Endometrium (tissue), 2 donors: ENCODE measurements around the gene FLG.
"Not testable (repeated sequence)": the region's sequence is repeated elsewhere in the genome, so short reads cannot be mapped to it uniquely, and the experiment has no call there.

Experiments used
- FAIRE-seq: peaks from 2 replicates; lab custom pipeline; 2012; peaks lifted over from hg19 to GRCh38; lab: Jason Lieb, UNC
- donor health status: control.
- donor health status: control.

The FLG gene

GRCh38 chr1:152325111-152325510, at the start of gene FLG:
FLG (minus strand) TSS chr1:152325239; CDS start chr1:152315456, 9,783 bp downstream.
- no peak for FAIRE-seq

DNA sequence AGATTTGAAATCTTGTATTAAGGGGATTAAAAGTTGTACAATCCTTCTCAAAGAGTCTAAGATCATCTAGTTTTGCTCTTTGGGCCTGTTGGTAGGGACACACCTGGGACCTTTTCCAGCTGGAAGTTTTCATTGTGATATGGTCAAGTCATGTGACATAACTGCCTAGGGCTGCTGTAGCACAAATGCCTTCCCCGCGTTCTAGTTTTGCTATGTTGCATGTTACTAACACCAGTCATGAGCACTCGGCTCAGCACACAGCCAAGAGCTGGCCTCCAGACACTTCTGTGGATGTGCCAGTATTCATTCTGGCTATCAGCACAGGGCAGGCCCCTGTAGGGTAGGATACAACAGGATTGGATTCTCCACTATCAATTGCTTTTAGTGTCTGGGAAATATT, 49.4 kb upstream of the FLG start:
- no peak for FAIRE-seq

DNA sequence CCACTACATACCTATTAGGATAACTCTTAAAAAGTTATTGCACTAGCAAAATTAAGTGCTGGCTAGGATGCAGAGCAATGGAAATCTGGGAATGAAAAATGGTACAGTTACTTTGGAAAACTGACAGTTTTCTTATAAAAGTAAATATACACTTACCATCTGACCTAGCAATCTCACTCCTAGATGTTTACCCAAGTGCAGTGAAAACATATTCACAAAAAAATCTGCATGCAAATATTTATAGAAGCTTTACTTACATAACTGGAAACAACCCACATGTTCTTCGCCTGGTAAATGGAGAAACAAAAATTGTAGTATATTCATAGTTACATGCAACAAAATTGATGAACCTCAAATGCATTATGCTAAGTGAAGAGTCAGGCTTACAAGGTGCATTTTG, 47.6 kb upstream of the FLG start:
- FAIRE-seq = no peak

GRCh38 chr1:152367436-152367835, 42.4 kb upstream of the FLG start:
- no peak for FAIRE-seq

DNA sequence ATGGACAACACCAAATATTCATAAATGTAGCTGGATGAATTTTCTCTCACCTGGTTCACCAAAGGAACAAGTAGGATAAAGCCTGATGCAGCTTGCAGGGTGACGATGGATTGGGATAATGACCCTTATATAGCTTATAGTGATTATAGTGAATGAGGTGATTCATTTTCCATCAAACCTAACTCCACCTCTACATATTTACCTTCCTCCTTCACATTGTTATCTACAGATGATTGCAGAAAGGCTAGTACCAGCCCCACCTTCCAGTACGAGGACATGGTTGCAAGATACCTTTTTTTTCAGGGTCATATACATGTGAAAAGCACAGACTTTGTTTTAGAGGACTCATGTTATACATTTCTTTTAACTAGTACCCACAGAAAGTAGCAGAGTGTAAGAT, 34.9 kb upstream of the FLG start, which contains the start of gene FLG2:
TSS of gene FLG2 (minus strand) at position 101 of the 400 bp plus-strand sequence. CDS start 1,122 bp downstream, outside the sequence.
- FAIRE-seq = no peak

DNA sequence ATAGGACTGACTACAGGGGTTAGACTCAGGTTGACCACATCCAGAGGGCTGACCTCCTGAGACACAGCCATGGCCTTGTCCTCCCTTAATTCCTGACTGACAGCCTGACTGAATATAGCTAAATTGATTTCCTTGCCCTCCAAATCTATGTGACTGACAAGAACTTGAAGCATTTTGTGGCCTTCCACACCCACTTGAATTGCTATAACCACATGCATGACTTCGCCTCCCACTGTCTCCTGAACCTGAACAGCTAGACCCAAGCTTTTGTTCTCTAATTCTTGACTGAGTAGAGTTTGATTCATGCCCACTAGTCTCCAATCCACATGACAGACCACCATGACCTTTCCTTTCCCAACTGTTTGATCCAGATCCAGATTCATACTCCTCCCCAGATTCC, 31.7 kb upstream of the FLG start:
- FAIRE-seq = no peak

DNA sequence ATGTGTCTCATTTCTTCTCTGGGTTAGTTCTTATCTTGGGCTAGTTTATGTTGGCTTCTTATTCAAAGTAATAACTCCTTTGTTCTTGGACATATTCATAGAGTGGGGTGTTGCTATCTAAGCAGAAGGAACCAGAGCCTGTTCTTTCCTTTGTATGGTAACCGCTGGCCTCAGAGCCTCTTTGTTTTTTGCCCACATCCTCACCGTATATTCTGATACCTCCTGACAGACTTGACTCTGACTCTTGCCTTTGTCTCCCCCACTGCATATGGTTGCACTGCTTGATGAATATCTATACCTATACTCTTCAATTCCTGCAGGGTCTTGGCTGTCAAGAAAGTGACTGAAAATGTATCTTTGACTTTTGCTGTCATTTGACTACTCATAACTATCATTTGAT, 24.6 kb upstream of the FLG start:
- no peak for FAIRE-seq

DNA sequence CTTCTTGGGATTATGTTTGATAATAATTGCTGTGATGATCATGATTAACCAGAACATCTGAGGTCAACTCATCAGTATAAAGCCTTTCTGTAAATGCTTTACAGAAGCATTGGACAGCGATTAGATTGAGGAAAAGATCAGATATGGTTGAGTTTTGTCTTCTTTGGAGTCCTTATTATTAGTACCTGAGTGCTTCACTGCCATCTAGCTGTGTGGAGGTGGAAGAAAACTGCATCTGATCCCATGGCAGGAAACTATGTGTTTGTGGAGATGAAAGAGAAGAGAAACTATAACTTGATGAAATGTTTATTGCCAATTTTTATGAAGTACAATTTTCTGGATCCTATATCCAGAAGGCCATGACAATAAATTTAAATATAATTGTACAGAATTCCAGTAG, 23.4 kb upstream of the FLG start:
- FAIRE-seq = no peak

DNA sequence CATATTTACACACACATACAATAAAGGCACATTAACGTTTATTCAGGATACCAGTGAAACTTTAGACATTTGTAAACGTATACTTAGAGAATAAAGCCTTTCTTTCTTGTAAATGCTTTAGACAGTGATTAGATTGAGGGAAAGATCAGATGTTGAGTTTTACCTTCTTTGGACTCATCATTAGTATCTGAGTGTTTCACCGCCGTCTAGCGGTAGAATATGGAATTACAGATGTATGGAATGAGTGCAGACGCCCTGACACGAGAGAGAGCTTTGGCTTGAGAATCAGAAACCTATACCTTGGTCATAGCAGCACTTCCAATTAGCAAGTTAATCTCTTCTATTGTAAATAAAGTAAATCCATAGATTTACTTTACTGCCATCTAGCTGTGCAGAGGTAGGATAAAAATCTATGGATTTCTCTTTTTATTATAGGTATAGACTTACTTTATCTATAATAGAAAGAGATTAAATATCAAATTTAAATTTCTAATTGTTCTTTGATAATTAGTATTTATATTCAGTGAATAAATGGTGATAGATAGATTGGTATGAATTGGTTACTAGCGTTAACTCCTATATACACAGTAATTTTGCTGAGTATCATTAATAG, 22.2 kb upstream of the FLG start:
- no peak for FAIRE-seq

DNA sequence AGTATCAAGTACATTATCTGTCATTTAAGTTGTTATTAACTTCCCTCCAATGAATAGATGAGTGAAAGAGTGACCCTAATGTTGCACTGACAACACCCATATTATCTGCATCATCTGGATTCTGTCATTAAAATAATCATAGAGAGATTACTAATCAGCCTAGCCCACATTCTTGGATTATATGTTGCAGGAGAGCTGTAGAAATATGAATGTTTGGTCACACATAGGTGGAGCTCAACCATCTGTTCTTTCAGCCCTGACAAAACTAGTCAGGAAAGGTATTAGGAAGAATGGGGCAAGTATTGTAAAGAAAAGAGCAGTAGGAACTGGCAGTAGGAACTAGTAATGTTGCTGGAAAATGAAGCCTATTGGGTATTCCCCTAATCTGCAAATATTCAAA, 19.4 kb upstream of the FLG start:
- FAIRE-seq = no peak

DNA sequence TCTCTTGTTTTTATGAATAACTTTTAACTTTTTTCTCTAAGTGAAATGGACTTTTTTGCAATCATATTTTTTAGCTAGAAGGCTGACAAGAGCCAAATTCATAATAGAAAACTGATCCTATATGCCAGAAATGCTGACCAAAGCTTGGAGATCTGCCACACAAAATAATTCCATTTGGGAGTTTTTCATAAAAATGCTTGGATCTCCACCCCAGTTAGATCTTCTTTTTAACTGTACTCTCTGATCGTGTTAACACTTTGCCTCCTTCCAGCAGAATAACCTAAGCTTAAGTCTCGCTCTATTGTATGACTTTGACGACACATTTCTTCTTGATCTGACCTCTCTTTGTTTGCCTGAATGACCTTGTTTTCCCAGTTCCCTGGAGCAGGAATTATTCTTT, 18.0 kb upstream of the FLG start:
- FAIRE-seq = no peak

GRCh38 chr1:152335399-152335798, 10.4 kb upstream of the FLG start:
- FAIRE-seq = no peak

- no peak for FAIRE-seq
Measured at GRCh38 chr1:152328801-152329391, 3.9 kb upstream of the FLG start.

DNA sequence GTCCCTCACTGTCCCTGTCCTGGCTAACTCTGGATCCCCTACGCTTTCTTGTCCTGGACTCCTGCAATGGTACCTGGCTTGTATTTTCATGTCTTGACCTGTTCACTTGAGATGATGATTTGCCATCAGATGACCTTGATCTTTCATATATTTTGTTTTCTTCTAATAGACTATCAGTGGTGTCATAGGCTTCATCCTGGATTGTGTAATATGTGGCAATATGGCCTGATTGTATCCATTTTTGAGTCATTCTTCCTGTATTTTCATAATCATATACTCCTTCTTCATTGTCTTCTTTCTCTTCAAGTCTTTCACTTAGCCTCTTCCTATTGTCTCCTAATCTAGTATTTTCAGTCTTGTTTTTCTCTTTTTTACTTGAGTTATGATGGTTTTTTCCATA, 11.1 kb downstream of the FLG start:
- FAIRE-seq = no peak

GRCh38 chr1:152313319-152313801, 11.7 kb downstream of the FLG start:
- FAIRE-seq = no peak

GRCh38 chr1:152312169-152312568, 12.9 kb downstream of the FLG start:
- not testable (repeated sequence) for FAIRE-seq

DNA sequence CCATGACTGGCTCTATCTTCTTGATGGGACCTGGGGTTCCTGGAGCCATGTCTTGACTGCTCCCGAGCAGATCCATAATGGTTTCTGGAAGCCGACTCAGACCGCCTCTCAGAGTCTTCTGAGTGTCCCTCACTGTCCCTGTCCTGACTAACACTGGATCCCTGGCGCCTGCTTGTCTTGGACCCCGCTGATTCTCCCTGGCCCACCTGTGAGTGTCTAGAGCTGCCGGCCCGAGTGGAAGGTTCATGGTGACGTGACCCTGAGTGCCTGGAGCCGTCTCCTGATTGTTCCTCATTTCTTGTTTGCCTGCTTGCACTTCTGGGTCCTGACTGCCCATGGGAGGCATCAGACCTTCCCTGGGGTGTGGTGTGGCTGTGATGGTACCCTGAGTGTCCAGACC, 15.1 kb downstream of the FLG start:
- no peak for FAIRE-seq

DNA sequence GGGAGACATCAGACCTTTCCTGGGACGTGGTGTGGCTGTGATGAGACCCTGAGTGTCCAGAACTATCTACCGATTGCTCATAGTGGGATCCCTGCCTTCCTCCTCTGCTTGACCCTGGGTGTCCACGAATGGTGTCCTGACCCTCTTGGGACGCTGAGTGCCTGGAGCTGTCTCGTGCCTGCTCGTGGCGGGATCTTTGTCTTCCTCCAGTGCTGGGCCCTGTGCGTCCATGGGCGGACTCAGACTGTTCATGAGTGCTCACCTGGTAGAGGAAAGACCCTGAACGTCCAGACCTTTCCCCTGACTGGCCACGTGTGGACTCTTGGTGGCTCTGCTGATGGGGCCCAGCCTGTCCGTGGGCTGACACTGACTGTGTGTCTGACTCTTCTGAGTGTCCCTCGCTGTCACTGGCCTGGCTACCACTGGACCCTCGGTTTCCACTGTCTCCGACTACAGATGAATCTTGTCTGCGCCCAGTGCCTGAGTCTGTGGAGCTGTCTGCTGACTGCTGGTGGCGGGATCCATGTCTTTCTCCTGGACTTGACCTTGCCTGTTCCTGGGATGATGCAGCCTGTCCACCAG, 15.6 kb downstream of the FLG start:
- FAIRE-seq = not testable (repeated sequence)

- not testable (repeated sequence) for FAIRE-seq
Measured at GRCh38 chr1:152308758-152309157, 16.3 kb downstream of the FLG start.

GRCh38 chr1:152307970-152308369, 17.1 kb downstream of the FLG start:
- not testable (repeated sequence) for FAIRE-seq

GRCh38 chr1:152306123-152306522, 18.9 kb downstream of the FLG start:
- FAIRE-seq = not testable (repeated sequence)

- FAIRE-seq = not testable (repeated sequence)
Measured at GRCh38 chr1:152304773-152305172, 20.3 kb downstream of the FLG start.

DNA sequence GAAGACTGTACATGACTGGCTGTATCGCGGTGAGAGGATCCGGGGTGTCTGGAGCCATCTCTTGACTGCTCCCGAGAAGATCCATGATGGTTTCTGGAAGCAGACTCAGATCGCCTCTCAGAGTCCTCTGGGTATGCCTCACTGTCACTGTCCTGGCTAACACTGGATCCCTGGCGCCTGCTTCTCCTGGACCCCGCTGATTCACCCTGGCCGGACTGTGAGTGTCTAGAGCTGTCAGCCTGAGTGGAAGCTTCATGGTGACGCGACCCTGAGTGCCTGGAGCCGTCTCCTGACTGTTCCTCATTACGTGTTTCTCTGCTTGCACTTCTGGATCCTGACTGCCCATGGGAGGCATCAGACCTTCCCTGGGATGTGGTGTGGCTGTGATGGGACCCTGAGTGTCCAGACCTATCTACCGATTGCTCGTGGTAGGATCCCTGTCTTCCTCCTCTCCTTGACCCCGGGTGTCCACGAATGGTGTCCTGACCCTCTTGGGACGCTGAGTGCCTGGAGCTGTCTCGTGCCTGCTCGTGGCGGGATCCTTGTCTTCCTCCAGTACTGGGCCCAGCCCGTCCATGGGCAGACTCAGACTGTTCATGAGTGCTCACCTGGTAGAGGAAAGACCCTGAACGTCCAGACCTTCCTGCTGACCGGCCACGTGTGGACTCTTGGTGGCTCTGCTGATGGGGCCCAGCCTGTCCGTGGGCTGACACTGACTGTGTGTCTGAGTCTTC, 21.7 kb downstream of the FLG start:
- FAIRE-seq = not testable (repeated sequence)
